A549 (cell line): ENCODE data around the gene TXNDC8. TPM values are rescaled to one million over a fixed set of nuclear protein-coding genes. Genes with fewer than 3 reads are reported as not detected.

ENCODE experiments used
- ATAC-seq, 2 experiments: fragments of 200-7000 bp in 1 of 2; fragments of >200 bp in 1 of 2; cut with Nextera tagmentation in 1 of 2; cut with Tn5 transposase in 1 of 2; 3 replicates each; pipeline versions ENCODE4 v1.8.0 to v1.9.1; 2018 to 2020; ENCODE audit warnings: mild to moderate bottlenecking in 1 of 2, moderate library complexity in 1 of 2
- CTCF ChIA-PET: fragments of 300-600 bp; sonication (Branson Sonifier 250); formaldehyde crosslinking; extraction: SDS; loops from one replicate; lab custom pipeline; 2021; ENCODE audit warnings: antibody characterized with exemption, inconsistent platforms; lab: Yijun Ruan, JAX
- POLR2A ChIA-PET: fragments of 350-600 bp; formaldehyde crosslinking; extraction: SDS; loops from one replicate; lab custom pipeline; 2021; ENCODE audit warnings: antibody characterized with exemption, inconsistent platforms; lab: Yijun Ruan, JAX
- DNase-seq, 2 experiments: peaks; one replicate each; pipeline versions ENCODE4 v3.0.0 to v3.0.0-alpha.2; 2011 to 2016; ENCODE audit warnings: low read depth in 1 of 2, low spot score in 1 of 2
- FAIRE-seq: peaks from 2 replicates; lab custom pipeline; 2011; peaks lifted over from hg19 to GRCh38; lab: Jason Lieb, UNC
- H3K27ac ChIP-seq, 2 experiments: fragments of >200 bp; sonication (Bioruptor Twin); formaldehyde crosslinking; 3 replicates each; pipeline ENCODE4 v1.5.1; 2016 to 2017
- H3K4me1 ChIP-seq: fragments of >200 bp; sonication (Bioruptor Twin); formaldehyde crosslinking; 3 replicates; pipeline ENCODE4 v1.6.1; 2016
- H3K4me2 ChIP-seq: fragments of >200 bp; sonication (Bioruptor Twin); formaldehyde crosslinking; 3 replicates; pipeline ENCODE4 v1.6.1; 2016
- H3K4me3 ChIP-seq: fragments of >200 bp; sonication (Bioruptor Twin); formaldehyde crosslinking; 3 replicates; pipeline ENCODE4 v1.5.1; 2016
- H3K9me3 ChIP-seq: fragments of >200 bp; sonication (Bioruptor Twin); formaldehyde crosslinking; 3 replicates; pipeline ENCODE4 v1.6.1; 2016
- ATOH8 ChIP-seq: fragments of 250-450 bp; sonication (Bioruptor Pico); IDR thresholded peaks from 2 replicates; pipeline ENCODE4 v1.5.0; 2020; ENCODE audit warnings: low read depth, mild to moderate bottlenecking, moderate library complexity
- BHLHE40 ChIP-seq: IDR thresholded peaks from 2 replicates; pipeline ENCODE4 v1.6.1; 2012; ENCODE audit warnings: low read depth, low read length, inconsistent platforms
- CBX8 ChIP-seq: fragments of 200-600 bp; sonication (generic); IDR thresholded peaks from 2 replicates; pipeline ENCODE4 v1.6.1; 2016
- CEBPB ChIP-seq, 2 experiments: fragments of >200 bp in 1 of 2; sonication (Bioruptor Twin) in 1 of 2; formaldehyde crosslinking in 1 of 2; IDR thresholded peaks; 2 replicates each; pipeline ENCODE4 v1.6.1; 2012 to 2016
- CHD2 ChIP-seq: fragments of 150-350 bp; IDR thresholded peaks from 2 replicates; pipeline ENCODE4 v1.6.1; 2014; ENCODE audit warnings: low read length; ENCODE audit not compliant: partially characterized antibody
- EP300 ChIP-seq, 2 experiments: fragments of >200 bp; sonication (Bioruptor Twin); formaldehyde crosslinking; IDR thresholded peaks; 2 replicates in 1 of 2; 3 replicates in 1 of 2; pipeline ENCODE4 v1.6.1; 2016 to 2017
- FOSL2 ChIP-seq, 2 experiments: fragments of 450-650 bp in 1 of 2; fragments of >200 bp in 1 of 2; sonication (Bioruptor Twin) in 1 of 2; formaldehyde crosslinking; IDR thresholded peaks; 2 replicates each; pipeline versions ENCODE4 v1.5.0 to v1.6.1; 2016 to 2020; ENCODE audit warnings: mild to moderate bottlenecking in 1 of 2, moderate library complexity in 1 of 2
- HES2 ChIP-seq: fragments of >200 bp; sonication (Bioruptor Twin); formaldehyde crosslinking; IDR thresholded peaks from 2 replicates; pipeline ENCODE4 v1.6.1; 2016
- JUN ChIP-seq, 2 experiments: fragments of >200 bp; sonication (Bioruptor Twin); formaldehyde crosslinking; IDR thresholded peaks; 2 replicates in 1 of 2; 3 replicates in 1 of 2; pipeline ENCODE4 v1.6.1; 2016 to 2017
- MAFK ChIP-seq: fragments of 450-650 bp; IDR thresholded peaks from 2 replicates; pipeline ENCODE4 v1.6.1; 2014; ENCODE audit not compliant: partially characterized antibody
- NFE2L2 ChIP-seq: fragments of 150-350 bp; conservative IDR thresholded peaks from 2 replicates; pipeline ENCODE4 v1.6.1; 2014; ENCODE audit warnings: low read length
- POLR2AphosphoS2 ChIP-seq: conservative IDR thresholded peaks from 2 replicates; pipeline ENCODE4 v1.6.1; 2012; ENCODE audit warnings: low read length, improper control_type of control experiment, inconsistent platforms
- REST ChIP-seq: fragments of 200-600 bp; sonication (generic); IDR thresholded peaks from 2 replicates; pipeline ENCODE4 v1.6.1; 2016; ENCODE audit warnings: antibody characterized with exemption, mild to moderate bottlenecking, moderate library complexity
- SMC3 ChIP-seq: fragments of >200 bp; sonication (Bioruptor Twin); formaldehyde crosslinking; IDR thresholded peaks from 3 replicates; pipeline ENCODE4 v1.6.1; 2018; ENCODE audit warnings: inconsistent platforms
- SREBF2 ChIP-seq: fragments of 450-650 bp; IDR thresholded peaks from 2 replicates; pipeline ENCODE4 v1.6.1; 2014; ENCODE audit warnings: mild to moderate bottlenecking, moderate library complexity
- TP53 ChIP-seq: fragments of 250-450 bp; sonication (Bioruptor Pico); IDR thresholded peaks from 2 replicates; pipeline ENCODE4 v1.5.0; 2021; ENCODE audit warnings: mild to moderate bottlenecking, moderate library complexity
- WGBS: methylation state at CpG from one replicate; pipeline ENCODE4 v1.1.6; 2017; ENCODE audit errors: missing lambda C conversion rate; 5-methylcytosine and 5-hydroxymethylcytosine counted together
- polyA plus RNA-seq, 4 experiments: library from polyadenylated mRNA; depleted of rRNA in 3 of 4; stranded (reverse); fragments of >200 nt; fragmentation: RNase III in 1 of 4; extraction: RNeasy Plus Mini Kit Qiagen cat#74134 plus additional on column Dnase treatment in 1 of 4; gene quantifications; 2 replicates in 3 of 4; 3 replicates in 1 of 4; pipeline ENCODE4 v1.2.3, GENCODE V29; 2011 to 2017
- TF ChIP-seq, protein P1 (sequence below): fragments of 450-650 bp; IDR thresholded peaks from 2 replicates; pipeline ENCODE4 v1.6.1; 2014; ENCODE audit warnings: antibody characterized with exemption

The TXNDC8 gene
- polyA plus RNA-seq, 2 of the 4 experiments (the other 2 are of a cell fraction) = not detected

DNA sequence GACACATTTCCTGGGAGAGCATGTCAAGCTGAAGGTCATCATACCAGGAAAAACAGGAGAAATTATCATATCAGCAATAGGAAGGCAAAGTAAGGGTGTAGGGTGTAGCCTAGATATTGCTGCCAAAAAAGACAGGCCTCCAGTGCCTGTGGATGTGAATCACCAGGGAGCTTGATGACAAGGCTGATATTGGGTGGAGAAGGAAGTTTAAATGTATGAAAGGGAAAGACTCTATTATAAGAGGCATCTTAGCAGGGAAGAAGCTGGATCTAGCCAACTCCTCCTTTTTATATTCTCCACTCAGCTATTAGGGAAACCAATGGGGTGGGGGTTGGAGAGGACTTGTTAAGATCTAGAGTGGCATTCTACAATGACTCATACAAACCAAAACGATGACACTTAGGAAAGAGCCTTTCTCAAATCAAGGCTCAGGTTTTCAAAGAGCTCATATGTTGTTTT lies 13.4 kb upstream of the TXNDC8 start:
- Histone ChIP-seq H3K4me1 (peaks cover 11% of the 10 kb centered on the region; the same call in 2 of the 3 replicates), H3K27ac (peak overlapping the region in 1 of 2 experiments; percentile 0; a peak in 1 of 6 replicates), H3K9me3 (no peaks in the 10 kb centered on the region), H3K4me2 (peak overlapping the region; percentile 4; the same call in 1 of the 3 replicates), H3K4me3 (no peak overlapping the region)
- FAIRE-seq (no peak), ATAC-seq (peak; percentile 71 to 76), DNase-seq (peak; percentile 16 to 43)
- WGBS = 8% methylated on average over 1 of the region's 1 CpG
- ChIA-PET CTCF (interaction anchor here (0.8 kb wide), 1 partner anchor 11 kb away, joined by 3 read pairs; no protein-coding TSS in a partner anchor), POLR2A (interaction anchor here (0.5 to 2.2 kb wide), 3 partner anchors 19 to 685 kb away, joined by 3 to 12 read pairs (median 5); partner anchors contain the start of gene TXN)
- no peak for TF ChIP-seq FOSL2 (IDR thresholded peaks at IDR 0.05)
- peak; percentile 51; the same call in 1 of the 2 replicates for TF ChIP-seq FOSL2 (CRISPR knock-in tag; IDR thresholded peaks at IDR 0.05)
- no peak for TF ChIP-seq TP53 (CRISPR knock-in tag)
- no peak for TF ChIP-seq EP300 (IDR thresholded peaks at IDR 0.05)
- TF ChIP-seq, protein P1, sequence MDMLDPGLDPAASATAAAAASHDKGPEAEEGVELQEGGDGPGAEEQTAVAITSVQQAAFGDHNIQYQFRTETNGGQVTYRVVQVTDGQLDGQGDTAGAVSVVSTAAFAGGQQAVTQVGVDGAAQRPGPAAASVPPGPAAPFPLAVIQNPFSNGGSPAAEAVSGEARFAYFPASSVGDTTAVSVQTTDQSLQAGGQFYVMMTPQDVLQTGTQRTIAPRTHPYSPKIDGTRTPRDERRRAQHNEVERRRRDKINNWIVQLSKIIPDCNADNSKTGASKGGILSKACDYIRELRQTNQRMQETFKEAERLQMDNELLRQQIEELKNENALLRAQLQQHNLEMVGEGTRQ = no peak

DNA sequence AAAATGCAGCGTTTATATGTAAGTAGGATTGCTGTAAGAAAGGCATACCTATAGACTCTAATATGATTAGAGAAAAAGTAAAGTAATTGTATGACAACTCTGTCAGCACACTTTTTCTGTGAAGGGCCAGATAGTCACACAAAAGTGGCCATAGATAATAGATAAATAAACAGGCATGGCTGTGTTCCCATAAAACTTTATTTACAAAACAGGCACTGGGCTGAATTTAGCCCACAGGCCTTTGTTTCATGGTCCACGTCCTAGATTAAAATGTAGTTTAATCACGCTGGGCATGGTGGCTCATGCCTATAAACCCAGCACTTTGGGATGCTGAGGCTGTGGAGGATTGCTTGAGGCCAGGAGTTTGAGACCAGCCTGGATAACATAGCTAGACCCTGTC lies 8.7 kb upstream of the TXNDC8 start:
- no peaks in the 10 kb centered on the region for H3K9me3 ChIP-seq
- FAIRE-seq = no peak
- ATAC-seq = no peak
- TF ChIP-seq SREBF2 = no peak
- no peak for TF ChIP-seq ATOH8 (CRISPR knock-in tag)
- TF ChIP-seq CEBPB (IDR thresholded peaks at IDR 0.05) = no peak
- TF ChIP-seq REST = no peak
- no peak for TF ChIP-seq EP300 (IDR thresholded peaks at IDR 0.05)
- TF ChIP-seq BHLHE40 = no peak
- no peak for TF ChIP-seq CBX8
- TF ChIP-seq SMC3 = no peak
- no peak for TF ChIP-seq POLR2AphosphoS2
- TF ChIP-seq JUN (IDR thresholded peaks at IDR 0.05) = no peak
- TF ChIP-seq NFE2L2 = no peak
- TF ChIP-seq MAFK = no peak
- no peak for TF ChIP-seq CHD2
- TF ChIP-seq, all 56 proteins: peak for 0
- no peak for DNase-seq
- H3K27ac ChIP-seq = no peak overlapping the region
- H3K4me1 ChIP-seq = peaks cover 7% of the 10 kb centered on the region; the same call in 2 of the 3 replicates
- WGBS = 54% methylated on average over 3 of the region's 3 CpGs
- ChIA-PET CTCF (no interaction called here), POLR2A (no interaction called here)
- no peak overlapping the region for H3K4me2 ChIP-seq
- no peak overlapping the region for H3K4me3 ChIP-seq

- no peak overlapping the region for H3K4me2 ChIP-seq
- POLR2A ChIA-PET = no interaction called here
- no peaks in the 10 kb centered on the region for H3K9me3 ChIP-seq
- DNase-seq (no peak), ATAC-seq (no peak), FAIRE-seq (no peak)
- no peaks in the 10 kb centered on the region for H3K4me1 ChIP-seq
- no peak overlapping the region for H3K27ac ChIP-seq
- CTCF ChIA-PET = no interaction called here
- TF ChIP-seq HES2 (no peak), CBX8 (no peak)
- no peak overlapping the region for H3K4me3 ChIP-seq
- 68% methylated on average over 6 of the region's 6 CpGs for WGBS
Observed at GRCh38 chr9:110344821-110345220, 7.2 kb upstream of the TXNDC8 start.
